ENCODE measurements around the gene APP. TPM values are rescaled to one million over a fixed set of nuclear protein-coding genes. Genes with fewer than 3 reads are reported as not detected.

APP gene
- total RNA-seq, 1 donor: 404 TPM

DNA sequence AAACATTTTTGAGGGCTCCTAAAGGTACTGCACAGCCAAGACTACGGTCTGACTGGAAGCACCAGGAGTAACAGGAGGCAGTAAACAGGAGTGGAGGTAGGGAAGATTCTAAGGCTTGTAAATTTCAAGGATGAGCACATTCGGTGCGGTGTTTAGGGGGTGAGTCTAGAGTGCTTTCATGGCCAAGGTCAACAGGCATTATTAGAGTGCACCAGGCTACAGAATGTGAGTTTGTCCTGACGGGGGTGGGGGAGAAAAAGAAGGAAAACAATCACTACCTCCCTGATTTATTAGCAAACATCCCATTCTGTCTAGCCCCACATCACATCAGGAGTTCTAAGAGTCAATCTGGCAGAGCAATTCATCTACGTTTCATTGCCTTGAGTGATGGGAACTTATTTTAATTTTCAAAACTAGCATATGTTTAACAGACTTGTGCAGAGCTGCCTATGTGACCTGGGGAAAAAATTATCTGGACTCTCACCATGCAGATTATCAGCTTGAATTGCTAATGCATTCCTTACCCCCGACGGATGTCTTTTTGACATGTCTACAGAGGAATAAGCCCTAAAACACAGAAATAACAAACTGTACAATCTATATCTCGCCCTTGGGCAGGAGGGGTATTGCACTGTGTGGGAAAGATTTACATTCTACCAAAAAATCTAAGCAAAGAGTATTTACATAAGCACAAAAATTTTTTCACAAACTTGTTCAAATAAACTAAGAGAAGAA is 45.0 kb downstream of the APP start:
- no peak for DNase-seq (ENCODE audit: low read depth)
- TF ChIP-seq, protein P1, sequence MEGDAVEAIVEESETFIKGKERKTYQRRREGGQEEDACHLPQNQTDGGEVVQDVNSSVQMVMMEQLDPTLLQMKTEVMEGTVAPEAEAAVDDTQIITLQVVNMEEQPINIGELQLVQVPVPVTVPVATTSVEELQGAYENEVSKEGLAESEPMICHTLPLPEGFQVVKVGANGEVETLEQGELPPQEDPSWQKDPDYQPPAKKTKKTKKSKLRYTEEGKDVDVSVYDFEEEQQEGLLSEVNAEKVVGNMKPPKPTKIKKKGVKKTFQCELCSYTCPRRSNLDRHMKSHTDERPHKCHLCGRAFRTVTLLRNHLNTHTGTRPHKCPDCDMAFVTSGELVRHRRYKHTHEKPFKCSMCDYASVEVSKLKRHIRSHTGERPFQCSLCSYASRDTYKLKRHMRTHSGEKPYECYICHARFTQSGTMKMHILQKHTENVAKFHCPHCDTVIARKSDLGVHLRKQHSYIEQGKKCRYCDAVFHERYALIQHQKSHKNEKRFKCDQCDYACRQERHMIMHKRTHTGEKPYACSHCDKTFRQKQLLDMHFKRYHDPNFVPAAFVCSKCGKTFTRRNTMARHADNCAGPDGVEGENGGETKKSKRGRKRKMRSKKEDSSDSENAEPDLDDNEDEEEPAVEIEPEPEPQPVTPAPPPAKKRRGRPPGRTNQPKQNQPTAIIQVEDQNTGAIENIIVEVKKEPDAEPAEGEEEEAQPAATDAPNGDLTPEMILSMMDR (IDR thresholded peaks at IDR 0.05; ENCODE audit: insufficient read depth, low read length): no peak
- no peak overlapping the region for H3K4me3 ChIP-seq (ENCODE audit: low read depth, low read length)

DNA sequence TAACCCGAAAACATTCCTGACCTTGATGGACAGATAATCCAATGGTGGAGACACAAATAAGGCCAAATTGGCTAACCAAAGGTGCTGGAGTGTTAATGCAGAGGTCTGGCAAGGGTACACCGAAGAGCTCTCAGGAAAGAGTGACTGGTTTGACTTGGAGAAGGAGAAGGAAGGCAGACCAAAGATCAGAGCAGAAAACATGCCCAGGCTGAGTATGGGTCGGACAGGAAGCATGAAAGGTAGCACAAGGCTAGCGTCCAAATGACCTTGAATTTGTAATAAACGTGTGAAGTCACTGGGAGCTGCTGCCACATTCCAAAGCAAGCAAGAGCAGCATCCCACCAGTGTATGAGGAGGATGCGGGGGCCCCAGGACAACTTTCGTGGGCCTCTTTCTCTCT is 45.7 kb downstream of the APP start:
- H3K4me3 ChIP-seq (ENCODE audit: low read depth, low read length): no peak overlapping the region
- TF ChIP-seq, protein P1 (IDR thresholded peaks at IDR 0.05; ENCODE audit: insufficient read depth, low read length): no peak
- no peak for DNase-seq (ENCODE audit: low read depth)

DNA sequence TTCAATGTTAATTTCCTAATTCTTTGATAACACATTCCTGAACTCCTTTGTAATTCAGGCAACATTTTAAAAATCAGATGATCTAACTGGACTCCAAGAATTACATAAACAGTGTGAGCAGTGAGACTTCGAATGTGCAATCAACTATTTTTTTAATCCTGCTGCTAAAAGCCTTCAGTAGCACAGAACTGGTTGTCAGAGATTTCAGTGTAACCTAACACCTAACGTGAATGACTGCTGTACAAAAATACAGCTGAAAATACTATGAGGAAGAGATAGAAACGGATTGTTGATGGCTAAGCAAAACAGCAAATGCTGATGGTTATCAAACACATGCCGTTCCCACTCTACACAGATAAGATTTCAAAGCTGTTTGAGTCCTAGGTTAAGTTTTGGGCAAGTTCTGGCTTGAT is 46.1 kb downstream of the APP start:
- TF ChIP-seq, protein P1 (IDR thresholded peaks at IDR 0.05; ENCODE audit: insufficient read depth, low read length): no peak
- H3K4me3 ChIP-seq (ENCODE audit: low read depth, low read length): no peak overlapping the region
- DNase-seq (ENCODE audit: low read depth): peak; percentile 53

DNA sequence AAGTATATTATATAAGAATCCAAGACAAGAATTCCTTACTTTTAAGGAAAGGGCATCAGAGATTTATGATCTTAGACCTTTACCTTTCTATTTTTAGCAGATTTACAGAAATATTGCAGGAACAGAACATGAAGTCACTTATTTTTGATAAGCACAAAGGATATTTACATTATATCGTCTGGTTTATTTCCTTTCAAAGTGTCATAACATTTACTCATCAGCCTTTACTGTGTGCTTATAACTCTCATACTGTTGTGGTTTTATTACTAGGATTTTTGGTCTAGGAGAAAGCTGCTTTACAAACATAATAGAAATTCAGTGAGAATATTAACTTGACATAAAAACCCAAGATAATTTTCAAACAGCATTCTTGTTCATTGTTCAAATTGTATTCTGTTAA is 47.6 kb downstream of the APP start:
- DNase-seq (ENCODE audit: low read depth): no peak
- TF ChIP-seq, protein P1 (IDR thresholded peaks at IDR 0.05; ENCODE audit: insufficient read depth, low read length): no peak
- H3K4me3 ChIP-seq (ENCODE audit: low read depth, low read length): no peak overlapping the region

DNA sequence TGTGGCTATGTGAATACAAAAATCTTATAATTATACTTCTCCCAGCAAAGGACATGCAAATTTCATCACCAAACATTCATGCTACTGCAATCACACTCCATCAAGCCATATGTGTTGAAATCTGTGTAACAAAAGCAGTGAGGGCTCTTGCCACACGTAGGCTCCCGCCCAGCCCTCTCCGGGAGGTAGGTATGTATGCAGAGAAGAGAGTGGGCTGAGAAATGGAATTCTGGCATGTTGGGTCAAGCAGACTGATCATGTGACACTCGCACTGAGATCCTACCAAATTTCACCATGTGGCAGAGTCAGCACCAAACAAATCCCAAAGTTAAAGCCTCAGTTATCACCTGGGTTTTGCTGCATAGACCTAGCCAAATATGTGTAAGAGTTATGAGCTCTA is 49.7 kb downstream of the APP start:
- TF ChIP-seq, protein P1 (IDR thresholded peaks at IDR 0.05; ENCODE audit: insufficient read depth, low read length): no peak
- DNase-seq (ENCODE audit: low read depth): no peak

DNA sequence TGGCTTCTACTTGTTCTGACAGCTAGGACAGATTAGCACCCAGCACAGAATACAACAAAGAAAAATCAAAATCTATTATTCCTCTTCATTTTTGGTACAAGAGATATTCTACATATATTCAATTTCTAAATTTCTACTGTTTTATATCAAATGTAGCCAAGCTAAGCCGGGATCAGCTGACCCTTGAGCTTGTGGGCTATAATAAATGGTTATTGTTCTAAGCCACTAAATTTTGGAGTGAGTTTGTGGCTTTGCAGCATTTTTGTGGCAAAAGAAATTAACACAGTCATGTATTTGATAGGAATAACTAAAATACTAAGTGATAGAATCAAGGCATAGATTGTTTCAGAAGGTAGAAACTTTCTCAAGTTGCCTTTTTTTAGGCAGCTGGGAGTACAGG is 50.7 kb downstream of the APP start:
- no peak for DNase-seq (ENCODE audit: low read depth)
- TF ChIP-seq, protein P1 (IDR thresholded peaks at IDR 0.05; ENCODE audit: insufficient read depth, low read length): no peak
- H3K4me3 ChIP-seq (ENCODE audit: low read depth, low read length): no peak overlapping the region

More for the DNA sequence above, 49.7 kb downstream of the APP start:
- no peak overlapping the region for H3K4me3 ChIP-seq (ENCODE audit: low read depth, low read length)
